HepG2 (cell line): ENCODE measurements around the gene B3GAT3. TPM values are rescaled to one million over a fixed set of nuclear protein-coding genes. Genes with fewer than 3 reads are reported as not detected.
A peak's percentile ranks its signal among the peaks of the same experiment; 100 is the strongest.

Source experiments
- GLI4 ChIP-seq: sonication (generic); formaldehyde crosslinking; IDR thresholded peaks from 2 replicates; pipeline ENCODE4 v1.5.1; 2020; ENCODE audit warnings: missing genetic modification reagents, mild to moderate bottlenecking, moderate library complexity, borderline replicate concordance
- HMG20A ChIP-seq: IDR thresholded peaks from 2 replicates; pipeline ENCODE4 v1.6.1; 2016; ENCODE audit warnings: borderline replicate concordance
- HOXA3 ChIP-seq: sonication (generic); formaldehyde crosslinking; IDR thresholded peaks from 2 replicates; pipeline ENCODE4 v1.5.0; 2020; ENCODE audit warnings: missing genetic modification reagents
- JDP2 ChIP-seq: sonication (generic); formaldehyde crosslinking; IDR thresholded peaks from 2 replicates; pipeline ENCODE4 v1.8.1; 2022; ENCODE audit warnings: missing genetic modification reagents, borderline replicate concordance
- JUN ChIP-seq: sonication (generic); formaldehyde crosslinking; IDR thresholded peaks from 2 replicates; pipeline ENCODE4 v1.4.0; 2020; ENCODE audit warnings: mild to moderate bottlenecking, missing genetic modification reagents
- KLF12 ChIP-seq: sonication (generic); formaldehyde crosslinking; IDR thresholded peaks from 2 replicates; pipeline ENCODE4 v1.4.0; 2020; ENCODE audit warnings: missing genetic modification reagents, borderline replicate concordance
- NCOA5 ChIP-seq: sonication (generic); formaldehyde crosslinking; IDR thresholded peaks from 2 replicates; pipeline ENCODE4 v1.4.0; 2020; ENCODE audit warnings: missing genetic modification reagents
- RAD21 ChIP-seq: fragments of 450-650 bp; formaldehyde crosslinking; IDR thresholded peaks from 2 replicates; pipeline ENCODE4 v1.5.0; 2020; ENCODE audit warnings: mild to moderate bottlenecking
- SCMH1 ChIP-seq: sonication (generic); formaldehyde crosslinking; IDR thresholded peaks from 2 replicates; pipeline ENCODE4 v1.9.0; 2021; ENCODE audit warnings: missing genetic modification reagents, mild to moderate bottlenecking, borderline replicate concordance
- SRF ChIP-seq: IDR thresholded peaks from 2 replicates; pipeline ENCODE4 v1.6.1; 2011; ENCODE audit warnings: mild to moderate bottlenecking, low read depth, low read length, moderate library complexity
- TBL1XR1 ChIP-seq: fragments of 150-350 bp; IDR thresholded peaks from 2 replicates; pipeline ENCODE4 v1.6.1; 2014; ENCODE audit warnings: borderline replicate concordance, low read length; ENCODE audit not compliant: partially characterized antibody
- TOPORS ChIP-seq: sonication (generic); formaldehyde crosslinking; IDR thresholded peaks from 2 replicates; pipeline ENCODE4 v1.8.0; 2023; ENCODE audit warnings: mild to moderate bottlenecking, missing genetic modification reagents
- TP53 ChIP-seq: sonication (generic); formaldehyde crosslinking; conservative IDR thresholded peaks from 2 replicates; pipeline ENCODE4 v1.4.0; 2020; ENCODE audit warnings: missing genetic modification reagents
- ZFYVE20 ChIP-seq: sonication (generic); formaldehyde crosslinking; IDR thresholded peaks from 2 replicates; pipeline ENCODE4 v1.8.0; 2023; ENCODE audit warnings: low read depth, mild to moderate bottlenecking, moderate library complexity, missing genetic modification reagents, borderline replicate concordance
- ZIK1 ChIP-seq: sonication (generic); formaldehyde crosslinking; IDR thresholded peaks from 2 replicates; pipeline ENCODE4 v1.5.0; 2020; ENCODE audit warnings: mild to moderate bottlenecking, low read depth, missing genetic modification reagents, borderline replicate concordance
- ZNF12 ChIP-seq: sonication (generic); formaldehyde crosslinking; IDR thresholded peaks from 2 replicates; pipeline ENCODE4 v1.5.0; 2020; ENCODE audit warnings: missing genetic modification reagents
- ZNF543 ChIP-seq: sonication (generic); formaldehyde crosslinking; IDR thresholded peaks from 2 replicates; pipeline ENCODE4 v1.4.0; 2020; ENCODE audit warnings: mild to moderate bottlenecking, missing genetic modification reagents
- ZNF552 ChIP-seq: sonication (generic); formaldehyde crosslinking; IDR thresholded peaks from 2 replicates; pipeline ENCODE4 v1.9.0; 2022; ENCODE audit warnings: missing genetic modification reagents, mild to moderate bottlenecking, borderline replicate concordance
- ZSCAN25 ChIP-seq: sonication (generic); formaldehyde crosslinking; IDR thresholded peaks from 2 replicates; pipeline ENCODE4 v1.8.0; 2022; ENCODE audit warnings: mild to moderate bottlenecking, missing genetic modification reagents
- ZZZ3 ChIP-seq: sonication (generic); formaldehyde crosslinking; IDR thresholded peaks from 2 replicates; pipeline ENCODE4 v1.4.0; 2020; ENCODE audit warnings: missing genetic modification reagents, mild to moderate bottlenecking, borderline replicate concordance
- polyA plus RNA-seq, 8 experiments: library from polyadenylated mRNA; depleted of rRNA in 3 of 8; stranded (reverse) in 7 of 8; unstranded in 1 of 8; fragments of >200 nt; fragmentation: Illumina TruSeq in 4 of 8; extraction: Trizol in 4 of 8; gene quantifications; 2 replicates each; pipeline versions ENCODE4 v1.2.1 to v1.2.3, GENCODE V29; 2011 to 2016; ENCODE audit warnings: low read depth in 4 of 8, missing spikeins in 1 of 8, mixed read lengths in 1 of 8; ENCODE audit not compliant: insufficient read depth in 1 of 8
- total RNA-seq, 5 experiments: library from RNA; depleted of rRNA; stranded (reverse); fragments of >200 nt; fragmentation: Illumina TruSeq; extraction: Trizol; gene quantifications; 2 replicates each; pipeline ENCODE4 v1.2.3, GENCODE V29; 2016; ENCODE audit warnings: low read depth in 1 of 5
- TF ChIP-seq, protein P1 (sequence below): sonication (generic); formaldehyde crosslinking; IDR thresholded peaks from 2 replicates; pipeline ENCODE4 v1.4.0; 2020; ENCODE audit warnings: missing genetic modification reagents
- TF ChIP-seq, protein P2 (sequence below): sonication (generic); formaldehyde crosslinking; IDR thresholded peaks from 2 replicates; pipeline ENCODE4 v1.5.0; 2020; ENCODE audit warnings: missing genetic modification reagents, mild to moderate bottlenecking, borderline replicate concordance
- TF ChIP-seq, protein P3 (sequence below): sonication (generic); formaldehyde crosslinking; IDR thresholded peaks from 2 replicates; pipeline ENCODE4 v1.5.1; 2020; ENCODE audit warnings: missing genetic modification reagents, mild to moderate bottlenecking, borderline replicate concordance

Gene B3GAT3
- total and polyA plus RNA-seq, 2 of the 13 experiments (the other 11 are each of a cell fraction or from before 2014, with no cell fraction given): 21.3 to 26.1 TPM

DNA sequence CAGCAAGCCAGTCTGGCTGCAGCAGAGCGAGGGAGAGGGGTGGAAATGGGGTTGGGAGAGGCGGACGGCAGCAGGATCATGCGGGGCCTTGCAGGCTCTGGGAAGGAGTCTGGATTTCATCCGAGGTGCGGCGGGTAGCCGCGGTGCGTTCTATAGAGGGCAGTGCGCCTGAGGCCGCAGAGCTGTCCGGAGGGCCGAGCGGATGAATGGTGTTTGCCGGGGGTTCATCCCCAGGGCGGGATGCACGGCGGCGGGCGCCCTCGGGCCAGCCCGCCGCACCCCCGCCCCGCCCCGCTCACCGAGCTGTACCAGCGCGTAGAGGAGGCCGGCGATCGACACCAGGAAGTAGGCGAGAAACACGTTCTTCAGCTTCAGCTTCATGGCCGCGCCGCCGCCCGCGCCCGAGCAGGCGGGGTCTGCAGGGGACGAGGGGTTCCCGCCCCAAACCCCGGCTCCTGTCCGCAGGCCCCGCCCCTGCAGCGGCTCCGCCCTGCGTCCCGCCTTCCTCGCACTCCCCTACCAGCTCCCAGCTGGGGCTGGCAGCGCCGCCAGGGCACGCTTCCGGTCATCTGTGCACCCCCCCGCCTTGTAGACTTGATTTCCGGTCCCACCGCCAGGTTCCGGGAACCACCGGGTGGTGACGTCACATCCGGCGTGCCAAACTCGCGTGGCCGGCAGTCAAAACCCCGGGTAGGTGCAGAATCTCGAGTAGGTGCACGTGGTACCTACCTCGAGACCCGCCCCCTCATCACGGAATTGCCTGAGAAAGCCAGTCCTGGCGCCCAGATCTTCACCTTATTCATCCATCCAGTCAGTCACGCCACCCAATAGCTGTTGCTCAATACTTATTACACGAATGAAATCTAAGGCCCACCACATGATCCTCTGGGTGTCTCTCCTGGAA is at the start of gene B3GAT3 (continued):
- TF ChIP-seq TOPORS: peak; percentile 88
- TF ChIP-seq SRF: no peak
- TF ChIP-seq HMG20A (CRISPR knock-in tag): no peak
- peak; percentile 96 for TF ChIP-seq HOXA3
- peak; percentile 76; the same call in 1 of the 2 replicates for TF ChIP-seq KLF12 (CRISPR knock-in tag)
- peak; percentile 20 for TF ChIP-seq RAD21 (CRISPR knock-in tag)
- no peak for TF ChIP-seq SCMH1
- TF ChIP-seq, protein P1, sequence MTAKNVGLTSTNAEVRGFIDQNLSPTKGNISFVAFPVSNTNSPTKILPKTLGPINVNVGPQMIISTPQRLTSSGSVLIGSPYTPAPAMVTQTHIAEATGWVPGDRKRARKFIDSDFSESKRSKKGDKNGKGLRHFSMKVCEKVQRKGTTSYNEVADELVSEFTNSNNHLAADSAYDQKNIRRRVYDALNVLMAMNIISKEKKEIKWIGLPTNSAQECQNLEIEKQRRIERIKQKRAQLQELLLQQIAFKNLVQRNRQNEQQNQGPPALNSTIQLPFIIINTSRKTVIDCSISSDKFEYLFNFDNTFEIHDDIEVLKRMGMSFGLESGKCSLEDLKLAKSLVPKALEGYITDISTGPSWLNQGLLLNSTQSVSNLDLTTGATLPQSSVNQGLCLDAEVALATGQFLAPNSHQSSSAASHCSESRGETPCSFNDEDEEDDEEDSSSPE (CRISPR knock-in tag): peak; percentile 95
- 0 out of 2 replicates have a peak, but pooled peaks have one; percentile 32 for TF ChIP-seq TP53 (CRISPR knock-in tag)
- TF ChIP-seq GLI4 (CRISPR knock-in tag): no peak
- TF ChIP-seq, protein P2, sequence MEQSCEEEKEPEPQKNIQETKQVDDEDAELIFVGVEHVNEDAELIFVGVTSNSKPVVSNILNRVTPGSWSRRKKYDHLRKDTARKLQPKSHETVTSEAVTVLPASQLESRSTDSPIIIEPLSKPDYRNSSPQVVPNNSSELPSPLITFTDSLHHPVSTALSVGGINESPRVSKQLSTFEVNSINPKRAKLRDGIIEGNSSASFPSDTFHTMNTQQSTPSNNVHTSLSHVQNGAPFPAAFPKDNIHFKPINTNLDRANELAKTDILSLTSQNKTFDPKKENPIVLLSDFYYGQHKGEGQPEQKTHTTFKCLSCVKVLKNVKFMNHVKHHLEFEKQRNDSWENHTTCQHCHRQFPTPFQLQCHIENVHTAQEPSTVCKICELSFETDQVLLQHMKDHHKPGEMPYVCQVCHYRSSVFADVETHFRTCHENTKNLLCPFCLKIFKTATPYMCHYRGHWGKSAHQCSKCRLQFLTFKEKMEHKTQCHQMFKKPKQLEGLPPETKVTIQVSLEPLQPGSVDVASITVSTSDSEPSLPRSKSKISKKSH (CRISPR knock-in tag): peak; percentile 32; the same call in 1 of the 2 replicates
- TF ChIP-seq ZIK1 (CRISPR knock-in tag): peak; percentile 82; the same call in 1 of the 2 replicates
- TF ChIP-seq ZNF552: peak; percentile 88
- TF ChIP-seq JDP2: no peak
- TF ChIP-seq ZZZ3 (CRISPR knock-in tag): no peak
- no peak for TF ChIP-seq NCOA5 (CRISPR knock-in tag)
- TF ChIP-seq, protein P3, sequence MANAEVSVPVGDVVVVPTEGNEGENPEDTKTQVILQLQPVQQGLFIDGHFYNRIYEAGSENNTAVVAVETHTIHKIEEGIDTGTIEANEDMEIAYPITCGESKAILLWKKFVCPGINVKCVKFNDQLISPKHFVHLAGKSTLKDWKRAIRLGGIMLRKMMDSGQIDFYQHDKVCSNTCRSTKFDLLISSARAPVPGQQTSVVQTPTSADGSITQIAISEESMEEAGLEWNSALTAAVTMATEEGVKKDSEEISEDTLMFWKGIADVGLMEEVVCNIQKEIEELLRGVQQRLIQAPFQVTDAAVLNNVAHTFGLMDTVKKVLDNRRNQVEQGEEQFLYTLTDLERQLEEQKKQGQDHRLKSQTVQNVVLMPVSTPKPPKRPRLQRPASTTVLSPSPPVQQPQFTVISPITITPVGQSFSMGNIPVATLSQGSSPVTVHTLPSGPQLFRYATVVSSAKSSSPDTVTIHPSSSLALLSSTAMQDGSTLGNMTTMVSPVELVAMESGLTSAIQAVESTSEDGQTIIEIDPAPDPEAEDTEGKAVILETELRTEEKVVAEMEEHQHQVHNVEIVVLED: peak; percentile 83; the same call in 1 of the 2 replicates
- TF ChIP-seq ZFYVE20 (CRISPR knock-in tag): no peak
- TF ChIP-seq ZNF12 (CRISPR knock-in tag): no peak
- no peak for TF ChIP-seq JUN (CRISPR knock-in tag)
- TF ChIP-seq ZSCAN25 (CRISPR knock-in tag): 0 out of 2 replicates have a peak, but pooled peaks have one; percentile 72
- TF ChIP-seq TBL1XR1: no peak
- TF ChIP-seq ZNF543 (CRISPR knock-in tag): peak; percentile 60; the same call in 1 of the 2 replicates
